Stimulated activated CD8-positive, alpha-beta memory T cell treated with anti-CD3 and anti-CD28 coated beads, Interleukin-4, amount 100 ng/mL, for 24 hours (primary cell): ENCODE results near the gene NRSN2.

Experiments used
- DNase-seq: peaks from one replicate; pipeline ENCODE4 v3.0.0-alpha.2; 2020; ENCODE audit warnings: low read depth

NRSN2 gene

GRCh38 chr20:397432-398237 is 50.7 kb downstream of the NRSN2 start:
- no peak for DNase-seq

- DNase-seq = no peak
Observed at GRCh38 chr20:399182-399707, 52.3 kb downstream of the NRSN2 start.

GRCh38 chr20:400128-400453 is 53.2 kb downstream of the NRSN2 start:
- no peak for DNase-seq

GRCh38 chr20:400454-401275 is 53.8 kb downstream of the NRSN2 start:
- no peak for DNase-seq

- no peak for DNase-seq
Observed at GRCh38 chr20:401682-402495, 55.0 kb downstream of the NRSN2 start.

- DNase-seq = no peak
Observed at GRCh38 chr20:402496-402885, 55.6 kb downstream of the NRSN2 start.

- DNase-seq = no peak
Observed at GRCh38 chr20:402898-403581, 56.1 kb downstream of the NRSN2 start.

GRCh38 chr20:403582-403957 is 56.7 kb downstream of the NRSN2 start:
- DNase-seq = no peak

GRCh38 chr20:404088-404487 is 57.2 kb downstream of the NRSN2 start:
- DNase-seq = no peak
